OCI-LY7 (cell line): ENCODE results near the gene NDRG4.

Source experiments
- EZH2phosphoT487 ChIP-seq: fragments of 200-600 bp; sonication (generic); IDR thresholded peaks from 2 replicates; pipeline ENCODE4 v1.6.1; 2018; ENCODE audit warnings: low read depth, borderline replicate concordance, mild to moderate bottlenecking, mixed run types, antibody characterized with exemption, low read length, moderate library complexity, mixed read lengths
- TF ChIP-seq, protein P1 (sequence below): fragments of 200-600 bp; sonication (generic); conservative IDR thresholded peaks from 2 replicates; pipeline ENCODE4 v1.5.1; 2014; ENCODE audit warnings: mild to moderate bottlenecking, antibody characterized with exemption, low read length, moderate library complexity, mixed read lengths

DNA sequence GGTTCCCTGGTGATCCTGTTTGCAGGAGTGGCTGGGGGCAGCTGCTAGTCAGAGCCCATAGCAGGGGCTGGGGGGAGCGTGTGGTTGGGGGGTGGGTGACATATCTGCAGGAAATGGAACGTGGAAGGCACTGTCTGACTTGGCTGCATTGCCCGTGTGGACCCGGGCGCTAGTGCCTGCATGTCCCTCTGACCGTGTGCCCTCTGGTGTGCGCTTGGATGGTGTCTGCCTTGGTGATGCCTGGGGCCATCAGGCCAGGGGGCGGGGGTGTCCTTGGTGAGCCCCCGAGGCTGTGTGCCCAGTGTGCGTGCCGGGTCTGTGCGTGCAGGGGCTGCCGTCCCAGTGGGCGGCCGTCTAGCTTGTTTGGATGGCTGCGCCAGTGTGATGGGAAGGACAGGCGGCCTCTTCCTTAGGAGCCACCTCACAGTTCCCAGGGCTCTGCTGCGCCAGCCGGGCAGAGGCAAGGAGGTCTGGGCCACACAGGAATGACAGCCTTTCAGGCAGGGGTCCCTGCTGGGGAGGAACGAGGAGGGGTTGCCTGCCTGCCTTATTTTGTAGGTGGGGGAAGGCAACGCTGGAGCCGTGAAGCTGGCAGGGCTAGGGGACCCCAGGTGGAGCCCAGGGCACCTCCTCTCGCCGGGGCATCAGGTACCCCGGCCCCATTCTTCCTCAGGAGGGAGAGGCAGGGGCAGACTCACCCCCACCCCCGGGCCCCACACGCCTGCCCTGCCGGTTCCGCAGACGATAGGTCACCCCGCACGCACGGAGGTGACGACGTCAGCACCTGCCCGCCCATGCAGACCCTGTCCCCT lies 693 bp downstream of the NDRG4 start:
- TF ChIP-seq, protein P1, sequence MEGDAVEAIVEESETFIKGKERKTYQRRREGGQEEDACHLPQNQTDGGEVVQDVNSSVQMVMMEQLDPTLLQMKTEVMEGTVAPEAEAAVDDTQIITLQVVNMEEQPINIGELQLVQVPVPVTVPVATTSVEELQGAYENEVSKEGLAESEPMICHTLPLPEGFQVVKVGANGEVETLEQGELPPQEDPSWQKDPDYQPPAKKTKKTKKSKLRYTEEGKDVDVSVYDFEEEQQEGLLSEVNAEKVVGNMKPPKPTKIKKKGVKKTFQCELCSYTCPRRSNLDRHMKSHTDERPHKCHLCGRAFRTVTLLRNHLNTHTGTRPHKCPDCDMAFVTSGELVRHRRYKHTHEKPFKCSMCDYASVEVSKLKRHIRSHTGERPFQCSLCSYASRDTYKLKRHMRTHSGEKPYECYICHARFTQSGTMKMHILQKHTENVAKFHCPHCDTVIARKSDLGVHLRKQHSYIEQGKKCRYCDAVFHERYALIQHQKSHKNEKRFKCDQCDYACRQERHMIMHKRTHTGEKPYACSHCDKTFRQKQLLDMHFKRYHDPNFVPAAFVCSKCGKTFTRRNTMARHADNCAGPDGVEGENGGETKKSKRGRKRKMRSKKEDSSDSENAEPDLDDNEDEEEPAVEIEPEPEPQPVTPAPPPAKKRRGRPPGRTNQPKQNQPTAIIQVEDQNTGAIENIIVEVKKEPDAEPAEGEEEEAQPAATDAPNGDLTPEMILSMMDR = no peak
- TF ChIP-seq EZH2phosphoT487 = no peak
